HG03280 (cell line): ENCODE results near the gene RSPH3.
"Not testable (repeated sequence)": the region's sequence is repeated elsewhere in the genome, so short reads cannot be mapped to it uniquely, and the experiment has no call there.

ENCODE experiments used
- ATAC-seq: cut with Tn5 transposase; IDR thresholded peaks from one replicate; pipeline ENCODE4 v1.9.1; 2021; ENCODE audit warnings: mild to moderate bottlenecking, moderate library complexity; ENCODE audit not compliant: unreplicated experiment

The RSPH3 gene

GRCh38 chr6:159030168-159030567, 30.2 kb upstream of the RSPH3 start:
- ATAC-seq = no peak

- not testable (repeated sequence) for ATAC-seq
Observed at GRCh38 chr6:159025224-159025623, 25.2 kb upstream of the RSPH3 start.

DNA sequence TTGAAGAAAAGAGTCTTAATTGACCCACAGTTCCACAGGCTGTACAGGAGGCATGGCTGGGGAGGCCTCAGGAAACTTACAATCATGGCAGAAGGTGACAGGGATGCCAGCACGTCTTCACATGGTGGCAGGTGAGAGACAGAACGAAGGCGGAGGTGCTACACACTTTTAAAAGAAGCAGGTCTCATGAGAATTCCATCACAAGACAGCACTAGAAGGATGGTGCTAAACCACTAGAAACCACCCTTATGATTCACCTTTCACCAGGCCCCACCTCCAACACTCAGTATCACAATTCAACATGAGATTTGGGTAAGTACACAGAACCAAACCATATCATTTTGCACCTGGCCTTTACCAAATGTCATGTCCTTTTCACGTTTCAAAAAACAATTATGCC, 23.9 kb upstream of the RSPH3 start:
- ATAC-seq = no peak

DNA sequence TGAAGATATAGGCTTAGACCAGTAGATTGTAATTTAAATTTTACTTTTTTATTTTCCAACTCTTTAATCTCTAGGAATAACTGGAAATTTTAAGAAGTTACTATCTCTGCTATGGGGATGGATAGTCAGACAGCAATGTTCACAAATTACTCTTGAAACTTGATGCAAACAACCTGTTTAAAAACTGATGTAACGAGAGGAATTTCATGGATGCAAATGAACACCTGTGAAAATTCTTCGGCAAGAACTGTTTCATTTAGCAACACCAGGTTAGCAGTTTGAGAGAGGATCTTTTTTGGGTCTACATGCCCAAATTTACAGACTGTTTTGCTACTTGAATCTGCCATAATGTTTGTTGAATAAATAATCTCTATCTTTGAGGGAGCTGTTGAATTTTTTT, 20.0 kb upstream of the RSPH3 start:
- ATAC-seq = no peak

DNA sequence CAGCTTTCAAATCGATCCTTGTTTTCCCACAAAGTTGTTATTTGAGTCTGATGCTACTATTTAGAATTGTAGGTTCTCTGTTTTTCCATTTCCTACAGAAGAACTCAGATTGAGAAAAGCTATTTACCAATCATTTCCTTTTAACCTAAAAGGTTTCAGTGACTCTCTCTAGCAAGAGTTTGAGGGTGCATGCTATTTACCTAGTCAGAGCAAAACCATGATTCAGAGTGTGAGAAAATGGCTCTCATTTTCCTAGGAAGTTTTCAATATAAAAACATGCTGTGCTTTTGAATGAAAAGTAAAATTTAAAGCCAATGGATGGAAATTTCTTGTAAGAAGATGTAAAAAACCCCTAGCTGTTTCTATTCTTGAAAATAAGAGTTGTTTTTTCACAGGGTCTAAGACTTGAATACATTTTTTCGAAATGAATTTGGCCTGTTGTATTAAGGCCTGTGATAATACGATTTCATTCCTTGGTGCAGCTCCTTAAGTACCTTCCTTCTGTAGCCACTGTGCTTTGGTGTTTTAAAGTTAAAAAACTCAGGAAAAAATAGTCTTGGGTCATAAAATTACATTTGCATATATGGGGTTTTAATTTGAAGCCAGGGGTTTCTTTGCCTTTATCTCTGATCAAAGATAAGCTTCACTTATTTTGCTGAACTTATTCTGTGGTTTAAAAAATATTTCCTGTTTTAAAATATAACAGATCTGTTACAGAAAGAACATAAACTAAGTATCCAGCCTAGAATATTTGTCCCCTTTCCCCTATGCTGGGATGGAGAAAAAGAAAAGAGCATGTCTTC, 18.0 kb upstream of the RSPH3 start:
- ATAC-seq = no peak

DNA sequence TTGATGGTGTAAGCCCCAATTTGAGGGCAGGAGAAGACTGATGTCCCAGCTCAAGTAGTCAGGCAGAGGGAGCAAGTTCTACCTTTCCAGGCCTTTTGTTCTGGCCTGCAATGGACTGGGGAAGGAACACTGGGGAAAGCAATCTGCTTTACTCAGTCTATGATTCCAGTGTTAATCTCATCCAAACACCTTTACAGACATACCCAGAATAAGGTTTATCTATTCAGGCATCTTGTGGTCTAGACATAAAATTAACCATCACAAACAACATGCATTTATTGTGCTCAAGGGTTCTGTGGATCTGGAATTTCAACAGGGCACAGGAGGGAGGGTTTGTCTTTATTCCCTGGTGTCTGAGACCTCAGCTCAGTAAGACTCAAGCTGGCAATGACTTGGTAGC, 14.4 kb upstream of the RSPH3 start:
- ATAC-seq = no peak

DNA sequence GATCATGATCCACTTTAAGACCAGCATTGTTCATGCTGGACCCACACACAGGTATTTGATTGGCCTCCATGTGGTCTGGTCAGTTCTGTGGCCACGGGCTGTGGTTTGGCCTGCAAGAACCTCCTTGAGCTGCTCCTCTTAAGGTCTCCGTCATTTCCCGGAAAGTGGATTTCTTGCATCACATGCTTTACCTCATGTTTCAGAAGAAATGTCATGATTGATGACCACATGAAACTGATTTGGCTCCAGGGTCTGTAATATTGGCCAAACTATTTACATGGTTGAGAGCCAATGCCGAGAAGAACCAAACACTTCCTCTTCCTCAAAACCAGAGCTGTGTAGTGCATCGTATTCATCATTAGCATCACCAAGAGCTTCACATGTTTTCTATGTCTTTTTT, 13.2 kb upstream of the RSPH3 start:
- no peak for ATAC-seq

DNA sequence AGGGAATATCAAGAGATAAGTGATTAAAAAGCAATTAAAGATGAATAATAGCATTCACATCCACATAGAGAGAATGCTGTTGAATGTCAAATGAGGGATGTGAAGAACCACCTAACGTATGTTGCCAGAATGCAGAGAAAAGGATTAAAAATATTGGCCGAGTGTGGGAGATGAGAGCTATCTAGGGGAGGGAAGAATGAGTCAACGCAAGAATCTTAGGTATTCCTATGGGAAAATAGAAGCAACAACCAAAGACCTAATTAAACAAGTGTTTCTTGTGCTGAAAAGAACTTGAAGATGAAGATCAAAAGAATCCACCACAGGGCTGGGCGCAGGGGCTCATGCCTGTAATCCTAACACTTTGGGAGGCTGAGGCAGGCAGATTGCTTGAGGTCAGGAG, 12.2 kb upstream of the RSPH3 start:
- ATAC-seq = no peak

DNA sequence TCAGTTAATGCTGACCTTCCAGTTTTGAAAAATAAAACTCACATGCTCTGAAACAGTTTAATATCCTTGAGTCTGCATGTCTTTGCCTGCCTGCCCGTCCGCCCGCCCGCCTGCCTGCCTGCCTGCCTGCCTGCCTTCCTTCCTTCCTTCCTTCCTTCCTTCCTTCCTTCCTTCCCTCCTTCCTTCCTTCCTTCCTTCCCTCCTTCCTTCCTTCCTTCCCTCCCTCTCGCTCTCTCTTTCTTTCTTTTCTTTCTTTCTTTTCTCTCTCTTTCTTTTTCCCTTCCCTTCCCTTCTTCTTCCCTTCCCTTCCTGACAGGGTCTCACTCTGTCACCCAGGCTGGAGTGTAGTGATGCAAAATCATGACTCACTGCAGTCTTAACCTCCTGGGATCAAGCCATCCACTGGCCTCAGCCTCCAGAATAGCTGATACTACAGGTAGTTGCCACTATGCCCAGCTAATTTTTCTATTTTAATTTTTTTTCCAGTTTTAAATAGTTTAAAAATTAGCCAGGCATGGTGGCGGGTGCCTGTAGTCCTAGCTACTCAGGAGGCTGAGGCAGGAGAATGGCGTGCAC, 10.1 kb upstream of the RSPH3 start:
- ATAC-seq = not testable (repeated sequence)

- ATAC-seq = peak; percentile 73
Observed at GRCh38 chr6:159008656-159009288, 8.8 kb upstream of the RSPH3 start.

GRCh38 chr6:159007510-159007909, 7.5 kb upstream of the RSPH3 start:
- ATAC-seq = no peak

GRCh38 chr6:159005436-159005835, 5.4 kb upstream of the RSPH3 start:
- ATAC-seq = no peak

- no peak for ATAC-seq
Observed at GRCh38 chr6:159004592-159004991, 4.6 kb upstream of the RSPH3 start.

DNA sequence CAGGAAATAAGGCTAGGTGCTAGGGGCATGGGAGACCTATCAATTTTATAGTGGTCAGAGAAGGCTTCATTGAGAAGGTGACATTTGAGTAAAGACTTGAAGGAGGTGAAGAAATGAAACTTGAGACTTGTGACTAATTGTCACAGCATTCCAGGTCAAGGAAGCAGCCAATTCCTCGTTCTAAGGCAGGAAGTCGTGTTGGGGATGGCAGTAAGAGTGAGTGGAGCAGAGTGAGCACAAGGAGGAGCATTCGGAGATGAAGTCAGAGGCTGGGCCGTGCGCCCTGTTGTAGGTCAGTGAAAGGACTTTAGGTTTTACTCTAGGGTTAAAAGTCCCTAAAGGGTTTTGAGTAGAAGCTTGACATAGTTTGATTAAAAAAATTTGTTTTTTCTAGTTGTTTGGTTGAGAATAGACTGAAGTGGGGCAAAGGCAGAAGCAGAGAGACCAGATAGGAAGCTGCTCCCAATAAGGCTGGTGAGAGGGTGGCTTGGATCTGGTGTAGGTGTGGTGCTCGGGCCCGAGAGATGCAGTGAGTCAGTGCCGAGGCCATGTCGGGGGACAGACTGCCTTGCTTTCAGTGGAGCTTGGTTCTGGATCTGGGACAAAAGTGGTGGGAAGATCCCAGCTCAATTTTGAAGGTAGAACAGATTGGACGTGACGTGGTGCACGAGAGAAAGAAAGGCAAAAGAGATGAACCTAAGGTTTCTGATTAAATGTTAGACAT, 2.6 kb upstream of the RSPH3 start:
- ATAC-seq = no peak

DNA sequence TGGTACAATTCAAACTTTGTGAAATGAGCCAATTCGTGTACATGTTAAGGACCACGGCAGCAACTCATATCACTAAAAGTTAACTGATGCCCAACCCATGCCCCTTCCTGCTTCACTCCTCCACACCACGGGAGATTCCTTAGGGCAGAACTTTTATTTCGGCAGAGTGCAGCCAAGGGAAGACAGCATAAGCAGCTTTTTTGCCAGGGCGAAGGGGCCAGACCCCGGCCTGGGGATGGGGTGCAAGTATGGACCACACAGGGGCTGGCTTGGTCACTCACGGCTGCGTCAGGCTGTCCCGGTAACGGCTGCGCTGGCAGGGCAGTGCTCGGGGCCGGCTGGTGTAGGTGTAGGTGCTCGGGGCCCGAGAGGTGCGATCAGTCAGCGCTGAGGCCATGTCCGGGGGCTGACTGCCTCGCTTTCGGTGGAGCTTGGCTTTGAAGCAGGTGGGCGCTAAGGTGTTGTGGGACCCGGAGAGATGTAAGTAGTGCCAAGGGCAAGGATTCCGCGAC, 792 bp downstream of the RSPH3 start:
- peak; percentile 39 for ATAC-seq

- ATAC-seq = no peak
Observed at GRCh38 chr6:158996856-158997255, 3.1 kb downstream of the RSPH3 start.

GRCh38 chr6:158993639-158994038, 6.4 kb downstream of the RSPH3 start:
- no peak for ATAC-seq

DNA sequence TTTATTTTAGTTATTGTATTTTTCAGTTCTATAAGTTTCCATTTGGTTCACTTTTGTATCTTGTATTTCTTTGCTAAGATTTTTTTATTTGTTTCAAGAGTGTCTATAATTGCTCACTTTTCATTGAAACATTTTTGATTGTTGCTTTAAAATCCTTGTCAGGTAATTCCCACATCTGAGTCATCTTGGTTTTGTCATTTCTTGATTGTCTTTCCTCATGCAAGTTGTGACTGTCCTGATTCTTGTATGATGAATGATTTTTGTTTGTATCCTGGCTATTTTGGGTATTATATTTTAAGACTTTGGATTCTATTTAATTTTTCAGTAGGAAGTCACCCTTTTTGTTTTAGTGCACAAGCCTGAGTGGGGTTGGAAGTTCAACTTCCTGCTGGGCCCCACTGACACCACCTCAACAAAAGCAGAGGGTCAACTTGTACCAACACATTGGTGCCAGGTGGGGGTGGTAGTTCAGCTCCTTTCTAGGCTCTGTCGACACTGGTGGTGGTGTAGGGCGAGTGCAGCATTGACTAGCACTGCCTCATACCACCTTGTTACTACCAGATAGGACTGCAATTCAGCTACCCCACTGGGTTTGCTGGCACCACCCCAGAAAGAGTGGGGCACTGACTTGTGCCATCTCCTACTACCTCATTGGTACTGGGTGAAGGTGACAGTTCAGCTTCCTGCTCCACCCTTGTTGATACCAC, 8.8 kb downstream of the RSPH3 start:
- ATAC-seq = no peak

DNA sequence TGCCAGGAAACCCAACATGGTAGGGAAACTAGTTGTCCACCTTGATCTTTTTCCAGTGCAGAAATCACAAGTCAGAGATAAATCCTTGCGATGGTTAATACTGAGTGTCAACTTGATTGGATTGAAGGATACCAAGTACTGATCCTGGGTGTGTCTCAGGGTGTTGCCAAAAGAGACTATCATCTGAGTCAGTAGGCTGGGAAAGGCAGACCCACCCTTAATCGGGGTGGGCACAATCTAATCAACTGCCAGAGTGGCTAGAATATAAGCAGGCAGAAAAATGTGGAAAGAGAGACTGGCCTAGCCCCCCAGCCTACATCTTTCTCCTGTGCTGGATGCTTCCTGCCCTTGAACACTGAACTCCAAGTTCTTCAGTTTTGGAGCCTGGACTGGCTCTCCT, 10.3 kb downstream of the RSPH3 start:
- ATAC-seq = not testable (repeated sequence)

DNA sequence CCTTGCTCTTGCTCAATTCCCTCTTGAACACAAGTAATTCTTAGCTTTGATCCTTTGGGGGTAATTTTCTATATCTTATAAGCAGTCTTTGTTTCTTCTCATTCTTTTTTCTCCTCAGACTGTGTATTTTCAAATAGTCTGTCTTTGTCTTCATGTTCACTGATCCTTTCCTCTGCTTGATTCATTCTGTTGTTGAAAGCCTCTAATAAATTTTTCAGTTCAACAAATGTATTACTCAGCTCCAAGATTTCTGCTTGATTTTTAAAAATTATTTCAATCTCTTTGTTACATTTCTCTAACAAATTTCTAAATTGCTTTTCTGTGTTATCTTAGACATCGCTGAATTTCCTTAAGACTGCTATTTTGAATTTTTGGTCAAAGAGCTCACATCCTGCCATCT, 11.5 kb downstream of the RSPH3 start:
- no peak for ATAC-seq

- ATAC-seq = no peak
Observed at GRCh38 chr6:158987657-158988056, 12.3 kb downstream of the RSPH3 start.
